Mammary epithelial cell (primary cell): ENCODE results near the gene RBMS3.

Source experiments
- EZH2 ChIP-seq: IDR thresholded peaks from 2 replicates; pipeline ENCODE4 v1.6.1; 2012; ENCODE audit warnings: low read length, inconsistent platforms, borderline replicate concordance
- TF ChIP-seq, protein P1 (sequence below), 2 donors: IDR thresholded peaks in 1 of 2; conservative IDR thresholded peaks in 1 of 2; 2 replicates each; pipeline ENCODE4 v1.5.1; 2011 to 2012; ENCODE audit warnings: inconsistent platforms in 2 of 2, low read length in 2 of 2, mild to moderate bottlenecking in 2 of 2, control low read depth in 1 of 2, low read depth in 1 of 2; ENCODE audit not compliant: insufficient read depth in 1 of 2; ENCODE audit errors: extremely low read depth in 1 of 2

GRCh38 chr3:29261119-29261518 is 19.8 kb upstream of the RBMS3 start:
- TF ChIP-seq, protein P1, sequence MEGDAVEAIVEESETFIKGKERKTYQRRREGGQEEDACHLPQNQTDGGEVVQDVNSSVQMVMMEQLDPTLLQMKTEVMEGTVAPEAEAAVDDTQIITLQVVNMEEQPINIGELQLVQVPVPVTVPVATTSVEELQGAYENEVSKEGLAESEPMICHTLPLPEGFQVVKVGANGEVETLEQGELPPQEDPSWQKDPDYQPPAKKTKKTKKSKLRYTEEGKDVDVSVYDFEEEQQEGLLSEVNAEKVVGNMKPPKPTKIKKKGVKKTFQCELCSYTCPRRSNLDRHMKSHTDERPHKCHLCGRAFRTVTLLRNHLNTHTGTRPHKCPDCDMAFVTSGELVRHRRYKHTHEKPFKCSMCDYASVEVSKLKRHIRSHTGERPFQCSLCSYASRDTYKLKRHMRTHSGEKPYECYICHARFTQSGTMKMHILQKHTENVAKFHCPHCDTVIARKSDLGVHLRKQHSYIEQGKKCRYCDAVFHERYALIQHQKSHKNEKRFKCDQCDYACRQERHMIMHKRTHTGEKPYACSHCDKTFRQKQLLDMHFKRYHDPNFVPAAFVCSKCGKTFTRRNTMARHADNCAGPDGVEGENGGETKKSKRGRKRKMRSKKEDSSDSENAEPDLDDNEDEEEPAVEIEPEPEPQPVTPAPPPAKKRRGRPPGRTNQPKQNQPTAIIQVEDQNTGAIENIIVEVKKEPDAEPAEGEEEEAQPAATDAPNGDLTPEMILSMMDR (conservative IDR thresholded peaks at IDR 0.05 in 1 of 2, IDR thresholded peaks at IDR 0.05 in 1 of 2; ENCODE audit: extremely low read depth in 1 of 2, insufficient read depth in 1 of 2, low read depth in 1 of 2, low read length in 2 of 2) = no peak
- TF ChIP-seq EZH2 = no peak
